K562 (cell line): ENCODE measurements around the gene DBET.

Experiments used
- BRD9 ChIP-seq: fragments of 450-650 bp; IDR thresholded peaks from 2 replicates; pipeline ENCODE4 v1.6.1; 2018; ENCODE audit warnings: low read depth; ENCODE audit not compliant: partially characterized antibody
- CBFA2T2 ChIP-seq: fragments of 450-650 bp; conservative IDR thresholded peaks from 2 replicates; pipeline ENCODE4 v1.6.1; 2017; ENCODE audit warnings: mild to moderate bottlenecking
- KDM1A ChIP-seq, 2 experiments: fragments of 450-650 bp; IDR thresholded peaks; 2 replicates each; pipeline ENCODE4 v1.6.1; 2016; ENCODE audit warnings: mild to moderate bottlenecking in 2 of 2
- TCF3 ChIP-seq: sonication (generic); formaldehyde crosslinking; IDR thresholded peaks from 2 replicates; pipeline ENCODE4 v1.4.0; 2020; ENCODE audit warnings: mild to moderate bottlenecking, missing genetic modification reagents
- TCFL5 ChIP-seq: fragments of 250-450 bp; sonication (Bioruptor Pico); conservative IDR thresholded peaks from 2 replicates; pipeline ENCODE4 v1.6.1; 2021; ENCODE audit warnings: mild to moderate bottlenecking, moderate library complexity, matching md5 sums
- TF ChIP-seq, protein P1 (sequence below): fragments of 250-450 bp; sonication (Bioruptor Pico); IDR thresholded peaks from 2 replicates; pipeline ENCODE4 v1.5.0; 2021
- TF ChIP-seq, protein P2 (sequence below), 3 experiments: IDR thresholded peaks in 2 of 3; conservative IDR thresholded peaks in 1 of 3; 2 replicates each; pipeline ENCODE4 v1.5.1; 2011 to 2012; ENCODE audit warnings: low read length in 3 of 3, mild to moderate bottlenecking in 3 of 3, control low read depth in 2 of 3, improper control_type of control experiment in 1 of 3, inconsistent platforms in 1 of 3, low read depth in 1 of 3, mixed read lengths in 1 of 3, moderate library complexity in 1 of 3; ENCODE audit not compliant: insufficient read depth in 2 of 3

DNA sequence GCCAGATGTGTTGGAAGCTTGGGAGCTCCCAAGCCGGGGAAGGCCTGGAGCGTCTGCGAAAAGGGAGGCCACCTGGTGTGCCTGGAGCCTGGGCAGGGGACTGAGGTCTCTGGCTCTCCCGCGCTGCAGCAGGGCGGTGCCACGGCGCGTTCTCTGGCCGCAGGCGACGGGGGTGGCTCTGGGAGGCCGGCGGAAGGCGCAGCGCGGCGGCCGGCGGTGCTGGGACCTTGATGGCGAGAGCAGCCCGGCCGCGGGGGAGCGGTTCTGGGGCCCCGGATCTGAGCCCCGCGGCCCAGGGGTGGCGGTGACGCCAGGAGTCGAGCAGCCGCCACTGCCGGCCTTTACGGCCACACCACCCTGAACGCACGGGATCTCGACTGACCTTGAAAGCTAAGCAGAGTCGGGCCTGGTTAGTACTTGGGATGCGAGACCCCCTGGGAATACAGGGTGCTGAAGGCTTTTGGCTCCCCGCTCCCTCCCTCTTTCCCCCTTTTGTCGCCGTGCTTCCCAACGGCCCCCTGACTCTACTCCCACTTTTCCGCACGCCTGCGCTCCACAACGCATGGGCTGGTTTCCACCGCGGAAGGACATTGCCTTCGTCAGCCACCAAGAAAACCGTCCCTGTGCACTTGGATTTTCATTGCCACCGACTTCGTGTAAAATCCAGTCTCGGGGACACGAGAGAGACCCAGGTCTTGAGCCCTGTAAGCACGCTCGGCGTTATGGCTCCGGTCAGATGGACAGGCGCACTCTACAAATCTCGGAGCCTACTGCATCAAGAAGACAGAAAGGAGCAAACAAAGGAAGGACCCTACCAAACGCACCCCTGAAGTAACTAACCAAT is 46.7 kb upstream of the DBET start:
- TF ChIP-seq KDM1A (IDR thresholded peaks at IDR 0.05) (no peak), TCF3 (CRISPR knock-in tag) (no peak), CBFA2T2 (no peak), TCFL5 (CRISPR knock-in tag) (no peak), BRD9 (no peak)
- TF ChIP-seq, protein P1, sequence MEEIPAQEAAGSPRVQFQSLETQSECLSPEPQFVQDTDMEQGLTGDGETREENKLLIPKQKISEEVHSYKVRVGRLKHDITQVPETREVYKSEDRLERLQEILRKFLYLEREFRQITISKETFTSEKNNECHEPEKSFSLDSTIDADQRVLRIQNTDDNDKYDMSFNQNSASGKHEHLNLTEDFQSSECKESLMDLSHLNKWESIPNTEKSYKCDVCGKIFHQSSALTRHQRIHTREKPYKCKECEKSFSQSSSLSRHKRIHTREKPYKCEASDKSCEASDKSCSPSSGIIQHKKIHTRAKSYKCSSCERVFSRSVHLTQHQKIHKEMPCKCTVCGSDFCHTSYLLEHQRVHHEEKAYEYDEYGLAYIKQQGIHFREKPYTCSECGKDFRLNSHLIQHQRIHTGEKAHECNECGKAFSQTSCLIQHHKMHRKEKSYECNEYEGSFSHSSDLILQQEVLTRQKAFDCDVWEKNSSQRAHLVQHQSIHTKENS (CRISPR knock-in tag), result no peak
- TF ChIP-seq, protein P2, sequence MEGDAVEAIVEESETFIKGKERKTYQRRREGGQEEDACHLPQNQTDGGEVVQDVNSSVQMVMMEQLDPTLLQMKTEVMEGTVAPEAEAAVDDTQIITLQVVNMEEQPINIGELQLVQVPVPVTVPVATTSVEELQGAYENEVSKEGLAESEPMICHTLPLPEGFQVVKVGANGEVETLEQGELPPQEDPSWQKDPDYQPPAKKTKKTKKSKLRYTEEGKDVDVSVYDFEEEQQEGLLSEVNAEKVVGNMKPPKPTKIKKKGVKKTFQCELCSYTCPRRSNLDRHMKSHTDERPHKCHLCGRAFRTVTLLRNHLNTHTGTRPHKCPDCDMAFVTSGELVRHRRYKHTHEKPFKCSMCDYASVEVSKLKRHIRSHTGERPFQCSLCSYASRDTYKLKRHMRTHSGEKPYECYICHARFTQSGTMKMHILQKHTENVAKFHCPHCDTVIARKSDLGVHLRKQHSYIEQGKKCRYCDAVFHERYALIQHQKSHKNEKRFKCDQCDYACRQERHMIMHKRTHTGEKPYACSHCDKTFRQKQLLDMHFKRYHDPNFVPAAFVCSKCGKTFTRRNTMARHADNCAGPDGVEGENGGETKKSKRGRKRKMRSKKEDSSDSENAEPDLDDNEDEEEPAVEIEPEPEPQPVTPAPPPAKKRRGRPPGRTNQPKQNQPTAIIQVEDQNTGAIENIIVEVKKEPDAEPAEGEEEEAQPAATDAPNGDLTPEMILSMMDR (IDR thresholded peaks at IDR 0.05 in 2 of 3, conservative IDR thresholded peaks at IDR 0.05 in 1 of 3; ENCODE audit: insufficient read depth in 2 of 3, low read depth in 1 of 3, low read length in 3 of 3), result no peak
